GM08714 (cell line): ENCODE data around the gene LGI1.

ENCODE experiments used
- H3K4me3 ChIP-seq: fragments of 200-500 bp; sonication (Bioruptor generic); 2 replicates; pipeline ENCODE4 v1.5.1; 2014; ENCODE audit warnings: mild to moderate bottlenecking, low read length, inconsistent platforms
- ZNF274 ChIP-seq: IDR thresholded peaks from 2 replicates; pipeline ENCODE4 v1.6.1; 2012; ENCODE audit warnings: mild to moderate bottlenecking, low read depth, low read length

The LGI1 gene

DNA sequence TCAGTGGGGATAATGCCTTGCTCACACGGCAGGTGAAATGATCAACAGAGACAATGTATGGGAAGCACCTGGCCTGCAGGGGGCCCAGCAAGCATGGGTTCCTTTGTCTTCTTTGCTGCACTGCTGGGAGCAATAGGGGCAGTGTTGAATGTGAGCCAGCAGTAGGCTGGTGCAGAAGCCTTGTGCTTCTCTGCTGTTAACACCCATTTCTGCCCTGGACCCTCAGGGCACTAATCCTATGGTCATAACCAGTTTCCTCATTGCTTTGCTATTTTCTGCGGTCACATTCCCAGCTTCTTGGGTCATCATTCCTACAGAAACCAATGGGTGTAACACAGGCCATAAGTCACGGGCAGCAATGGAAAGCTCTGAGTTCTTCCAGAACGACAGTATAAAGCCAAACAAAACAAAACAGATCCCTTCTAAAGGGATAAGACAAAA is 10.9 kb upstream of the LGI1 start:
- no peak overlapping the region for H3K4me3 ChIP-seq
- TF ChIP-seq ZNF274 = no peak

GRCh38 chr10:93749218-93749799 is 8.4 kb upstream of the LGI1 start:
- TF ChIP-seq ZNF274 = no peak
- no peak overlapping the region for H3K4me3 ChIP-seq

GRCh38 chr10:93751124-93751523 is 6.6 kb upstream of the LGI1 start:
- no peak for TF ChIP-seq ZNF274

DNA sequence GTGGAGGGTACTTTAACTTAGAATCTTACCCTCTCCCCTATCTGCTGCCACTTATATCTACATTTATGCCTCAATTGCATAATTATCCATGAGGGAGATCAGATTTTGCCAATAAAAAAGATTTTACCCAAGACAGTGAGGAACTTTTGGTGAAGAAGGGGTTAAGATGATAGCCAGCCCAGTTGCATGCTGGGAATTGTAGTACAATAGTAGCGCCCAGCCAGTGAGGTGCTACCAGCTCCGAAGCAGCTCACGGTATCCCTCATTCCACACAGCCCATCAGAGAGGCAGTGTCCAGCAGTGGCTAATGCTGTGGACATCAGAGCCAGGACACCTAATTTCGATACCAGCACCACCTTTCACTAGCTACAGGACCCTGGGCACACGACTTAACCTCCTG is 5.9 kb upstream of the LGI1 start:
- no peak overlapping the region for H3K4me3 ChIP-seq
- TF ChIP-seq ZNF274 = no peak

More at GRCh38 chr10:93751124-93751523, 6.6 kb upstream of the LGI1 start:
- no peak overlapping the region for H3K4me3 ChIP-seq

DNA sequence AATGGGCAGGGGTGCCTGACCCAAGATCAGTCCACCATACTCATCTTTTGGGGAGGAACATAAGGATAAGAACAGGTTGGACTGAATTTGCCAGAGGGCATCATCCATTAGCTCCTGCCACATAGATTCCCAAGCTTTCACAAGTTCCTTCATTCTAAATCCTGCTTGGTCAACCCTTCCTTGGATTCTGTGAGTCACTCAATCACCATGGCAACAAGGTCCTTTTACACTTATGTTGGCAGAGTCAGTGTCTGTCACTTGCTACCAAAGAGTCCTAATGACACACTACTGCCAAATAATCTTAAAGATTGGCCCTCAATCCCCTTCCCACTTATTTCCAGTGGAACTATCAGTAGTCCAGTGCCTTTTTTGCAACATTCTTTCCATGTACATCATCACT is 5.0 kb upstream of the LGI1 start:
- TF ChIP-seq ZNF274 = no peak
- H3K4me3 ChIP-seq = no peak overlapping the region

- TF ChIP-seq ZNF274 = no peak
- H3K4me3 ChIP-seq = no peak overlapping the region
Observed at GRCh38 chr10:93753621-93754250, 4.0 kb upstream of the LGI1 start.

DNA sequence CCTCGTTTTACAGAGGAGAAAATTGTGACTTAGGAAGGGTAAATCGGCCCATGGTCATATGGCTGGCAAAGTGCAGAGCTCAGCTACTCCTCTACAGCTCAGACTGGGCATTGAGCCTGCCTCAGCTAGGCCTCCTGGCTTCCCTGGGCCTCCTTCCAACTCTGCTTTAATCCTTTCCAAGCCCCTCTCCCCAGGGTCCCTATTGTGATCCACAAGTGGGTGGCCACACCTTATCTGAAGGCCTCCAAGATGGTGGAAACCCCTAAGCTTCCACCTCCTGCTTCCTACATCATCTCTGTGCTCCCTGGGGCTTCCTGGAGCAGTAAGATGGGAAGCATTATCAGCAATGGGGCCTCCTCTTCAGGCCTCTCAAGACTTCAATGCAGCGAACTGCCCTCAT is 3.0 kb upstream of the LGI1 start:
- no peak for TF ChIP-seq ZNF274

GRCh38 chr10:93755443-93756116 is 2.2 kb upstream of the LGI1 start:
- TF ChIP-seq ZNF274 = no peak

More for the DNA sequence above, 3.0 kb upstream of the LGI1 start:
- no peak overlapping the region for H3K4me3 ChIP-seq

DNA sequence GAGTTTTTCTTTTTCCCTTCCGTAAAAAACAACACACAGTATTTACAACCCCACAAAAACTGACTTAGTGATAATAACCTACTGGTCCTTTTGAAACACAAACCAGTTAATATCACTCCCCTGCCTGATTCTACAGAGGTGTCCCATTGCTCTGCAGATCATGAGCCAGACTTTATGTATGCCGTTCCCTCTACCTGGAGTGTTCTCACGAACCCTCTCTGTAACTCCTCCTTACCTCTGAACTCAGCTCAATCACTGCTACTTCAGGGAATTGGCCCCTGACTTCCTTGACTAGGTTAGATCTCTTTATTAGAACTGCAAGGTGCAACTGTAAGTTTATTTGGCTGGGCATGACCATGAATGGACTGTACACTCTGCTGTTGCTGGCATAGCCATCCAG is 1.6 kb upstream of the LGI1 start:
- TF ChIP-seq ZNF274 = no peak
- no peak overlapping the region for H3K4me3 ChIP-seq

More at GRCh38 chr10:93755443-93756116, 2.2 kb upstream of the LGI1 start:
- H3K4me3 ChIP-seq = no peak overlapping the region

GRCh38 chr10:93757136-93757535 is 600 bp upstream of the LGI1 start:
- no peak for TF ChIP-seq ZNF274
- no peak overlapping the region for H3K4me3 ChIP-seq

- no peak overlapping the region for H3K4me3 ChIP-seq
- no peak for TF ChIP-seq ZNF274
Observed at GRCh38 chr10:93758508-93758885, 761 bp downstream of the LGI1 start.

DNA sequence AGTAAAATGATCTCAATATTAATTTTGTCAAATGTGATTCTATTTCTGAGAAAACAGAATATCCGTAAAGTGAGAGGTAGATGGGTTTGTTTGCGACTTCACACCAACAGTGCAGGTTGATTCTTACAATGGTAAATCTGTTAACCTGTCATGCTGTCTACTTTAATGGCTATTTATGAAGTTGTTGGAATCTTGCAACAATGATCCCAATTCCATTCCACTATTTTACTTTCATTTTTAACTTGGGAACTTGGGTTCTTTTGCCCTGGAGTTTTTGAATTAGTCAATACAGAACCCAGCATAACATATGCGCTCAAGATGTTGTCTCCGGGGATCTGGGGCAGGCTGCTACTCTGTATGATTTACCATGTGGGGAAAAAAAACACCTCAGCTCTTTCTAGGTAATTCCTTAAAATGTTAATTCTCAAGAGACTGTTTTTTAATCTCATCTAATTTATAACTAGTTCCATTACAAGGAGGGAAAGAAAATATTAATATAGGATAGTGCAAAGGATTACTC is 1.2 kb downstream of the LGI1 start:
- no peak overlapping the region for H3K4me3 ChIP-seq
- no peak for TF ChIP-seq ZNF274

GRCh38 chr10:93760490-93760889 is 2.8 kb downstream of the LGI1 start:
- TF ChIP-seq ZNF274 = no peak
- H3K4me3 ChIP-seq = no peak overlapping the region

DNA sequence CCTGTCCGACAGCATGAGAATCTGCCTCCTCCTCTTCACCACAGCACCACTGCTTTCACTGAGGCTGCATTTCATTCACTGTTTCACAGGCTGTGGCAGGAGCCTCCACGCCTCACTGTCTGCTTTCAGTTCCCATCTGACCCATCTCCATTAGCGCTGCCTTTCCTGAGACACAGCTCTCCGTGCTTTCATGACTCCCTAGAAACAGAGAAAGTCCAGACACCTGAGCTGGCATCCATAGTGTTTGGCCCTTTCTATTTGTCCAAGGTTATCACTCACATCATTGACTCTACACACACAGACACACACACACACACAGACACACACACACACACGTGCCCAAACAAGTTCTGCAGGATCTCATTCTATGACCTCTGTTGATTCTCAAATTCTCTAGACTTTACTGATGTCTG is 5.2 kb downstream of the LGI1 start:
- H3K4me3 ChIP-seq = no peak overlapping the region
- TF ChIP-seq ZNF274 = no peak

DNA sequence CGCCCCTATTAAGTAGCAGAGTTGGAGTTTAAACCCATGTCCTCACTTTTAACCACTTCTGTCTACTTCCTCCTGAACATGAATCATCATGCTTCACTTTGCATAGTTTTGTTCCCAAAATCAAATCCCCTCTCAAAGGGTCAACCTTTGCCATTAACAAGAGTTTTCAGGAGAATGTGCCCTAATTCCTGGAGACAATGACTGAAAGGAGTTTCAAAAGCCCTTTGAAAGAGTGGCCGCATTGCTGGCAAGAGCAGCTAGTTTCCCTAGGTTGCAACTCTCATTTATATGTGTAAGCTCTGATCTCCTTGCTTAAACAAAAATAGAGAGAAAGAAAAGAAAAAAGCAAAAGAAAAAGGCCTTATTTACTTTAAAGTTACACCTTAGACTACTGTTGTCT is 9.2 kb downstream of the LGI1 start:
- no peak overlapping the region for H3K4me3 ChIP-seq
- no peak for TF ChIP-seq ZNF274
